GM18520 (cell line): Measurements from ENCODE around the gene SLC6A7.

Experiments
- ATAC-seq: cut with Tn5 transposase; IDR thresholded peaks from one replicate; pipeline ENCODE4 v1.9.1; 2021; ENCODE audit not compliant: unreplicated experiment

The SLC6A7 gene

DNA sequence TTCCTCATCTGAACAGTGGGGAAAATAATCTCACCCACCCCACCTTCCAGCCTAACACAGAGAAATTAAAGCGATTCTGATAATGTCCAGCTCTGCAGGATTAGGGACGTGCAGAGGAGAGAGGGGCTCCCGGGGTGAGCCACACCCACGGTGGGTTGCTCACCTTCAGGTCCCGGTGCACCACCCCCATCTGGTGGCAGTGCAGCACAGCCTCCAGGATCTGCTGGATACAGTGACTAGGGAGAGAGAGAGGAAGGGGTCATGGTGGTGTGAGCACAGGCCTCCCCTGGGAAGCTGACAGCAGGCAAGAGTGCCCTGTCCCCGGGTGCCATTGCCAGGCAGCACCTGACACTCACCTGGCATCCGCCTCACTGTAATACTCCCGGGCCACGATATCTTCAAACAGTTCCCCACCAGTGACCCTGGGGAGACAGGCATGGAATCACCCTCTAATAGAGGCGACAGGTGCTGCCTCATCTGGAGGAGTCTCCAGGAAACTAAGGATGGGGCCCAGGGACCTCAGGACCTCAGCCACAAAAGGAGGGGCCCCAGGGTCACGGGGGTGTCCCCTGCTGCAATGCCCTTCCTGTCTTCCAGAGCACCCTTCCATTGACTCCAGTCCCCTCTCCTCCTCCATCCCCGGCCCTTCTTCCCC lies 66.7 kb downstream of the SLC6A7 start:
- ATAC-seq: no peak

DNA sequence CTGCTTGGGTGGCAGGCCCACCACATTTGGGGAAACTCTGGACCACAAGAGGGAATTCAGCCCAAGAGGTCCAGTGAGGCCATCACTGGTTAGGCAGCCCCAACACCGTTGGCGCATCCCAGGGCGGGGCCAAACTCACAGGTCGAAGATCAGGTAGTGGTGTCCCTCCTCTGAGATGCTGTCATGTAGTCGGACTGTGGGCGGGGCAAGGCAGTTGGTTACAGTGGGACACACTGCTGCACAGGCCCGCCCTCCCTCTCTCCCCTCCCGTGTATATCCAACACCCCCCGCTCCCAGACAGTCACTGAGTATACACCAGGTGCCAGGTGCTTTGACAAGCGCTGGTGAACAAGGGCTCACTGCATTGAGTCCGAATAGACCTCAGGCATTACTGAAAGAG lies 67.6 kb downstream of the SLC6A7 start:
- no peak for ATAC-seq

GRCh38 chr5:150258130-150258529 lies 68.3 kb downstream of the SLC6A7 start:
- no peak for ATAC-seq
